Prostate gland (tissue), 2 donors: Measurements from ENCODE around the gene TMC3. TPM values are rescaled to one million over a fixed set of nuclear protein-coding genes. Genes with fewer than 3 reads are reported as not detected.
"Not testable (repeated sequence)": the region's sequence is repeated elsewhere in the genome, so short reads cannot be mapped to it uniquely, and the experiment has no call there.

Source experiments
- DNase-seq: peaks from one replicate; pipeline ENCODE4 v3.0.0-alpha.2; 2019; ENCODE audit warnings: low spot score
- H3K27ac ChIP-seq, 2 donors: fragments of 200-600 bp; sonication (generic); 2 replicates each; pipeline ENCODE4 v1.5.1; 2017 to 2019
- H3K27me3 ChIP-seq: fragments of 200-600 bp; sonication (generic); replicated peaks from 2 replicates; pipeline ENCODE4 v1.5.1; 2019; ENCODE audit not compliant: insufficient read depth
- H3K36me3 ChIP-seq, 2 donors: fragments of 200-600 bp; sonication (generic); 1 replicate in 1 of 2; 2 replicates in 1 of 2; pipeline versions ENCODE4 v1.5.1 to v1.8.1; 2017 to 2019
- H3K4me1 ChIP-seq: fragments of 200-600 bp; sonication (generic); replicated peaks from 2 replicates; pipeline ENCODE4 v1.5.1; 2019
- H3K4me3 ChIP-seq, 2 donors: fragments of 200-600 bp; sonication (generic); 2 replicates each; pipeline ENCODE4 v1.5.1; 2017 to 2019
- H3K9me3 ChIP-seq: fragments of 200-600 bp; sonication (generic); 2 replicates; pipeline ENCODE4 v1.5.1; 2017
- POLR2A ChIP-seq: fragments of 450-650 bp; IDR thresholded peaks from one replicate; pipeline ENCODE4 v1.6.1; 2016; ENCODE audit warnings: antibody characterized with exemption, mild to moderate bottlenecking
- POLR2AphosphoS5 ChIP-seq: sonication (generic); formaldehyde crosslinking; IDR thresholded peaks from one replicate; pipeline ENCODE4 v1.6.1; 2017; ENCODE audit warnings: antibody characterized with exemption
- WGBS: methylation state at CpG from one replicate; pipeline ENCODE4 v1.1.5; 2018; 5-methylcytosine and 5-hydroxymethylcytosine counted together
- intact Hi-C: fragments of 100-400 bp; cut with DNase I; formaldehyde crosslinking; loops from one replicate; pipeline ENCODE4 v1.14.2; 2022
- total RNA-seq, 2 donors: library from RNA; depleted of rRNA; stranded (reverse); fragments of >200 nt; gene quantifications; one replicate each; pipeline ENCODE4 v1.1.0, GENCODE V29; 2016
- TF ChIP-seq, protein P1 (sequence below), 4 experiments: fragments of 200-600 bp in 2 of 4; fragments of 450-650 bp in 2 of 4; sonication (generic) in 2 of 4; IDR thresholded peaks; 1 replicate in 3 of 4; 2 replicates in 1 of 4; pipeline ENCODE4 v1.5.1; 2016 to 2019; ENCODE audit warnings: antibody characterized with exemption in 4 of 4, mild to moderate bottlenecking in 2 of 4, moderate library complexity in 2 of 4

TMC3 gene
- total RNA-seq, 2 donors from 2014 or later: 0.14 to 0.23 TPM

DNA sequence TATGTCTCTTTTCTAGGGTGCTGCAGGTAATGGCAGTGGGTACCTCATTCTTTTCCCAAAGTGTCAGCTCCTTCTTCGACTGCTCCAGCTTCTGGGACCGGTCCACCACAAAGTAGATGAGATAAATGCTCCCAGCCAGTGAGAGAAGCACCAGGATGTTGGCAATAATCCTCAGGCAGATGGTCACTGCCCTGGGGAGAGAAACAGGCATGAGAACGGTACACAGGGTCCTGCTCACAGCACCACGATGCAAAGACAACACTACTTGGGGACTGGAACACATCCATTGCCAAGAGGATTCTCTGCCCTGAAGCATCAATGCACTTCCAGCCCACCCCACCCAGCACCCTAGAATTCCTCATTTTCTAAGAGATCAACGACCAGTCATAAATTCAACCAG is 22.4 kb downstream of the TMC3 start:
- WGBS: 67% methylated on average over 5 of the region's 5 CpGs
- DNase-seq: no peak
- H3K4me3 ChIP-seq: no peak overlapping the region

GRCh38 chr15:81349271-81349670 is 24.7 kb downstream of the TMC3 start:
- Histone ChIP-seq H3K4me3 (no peak overlapping the region), H3K27ac (no peak overlapping the region), H3K4me1 (no peaks in the 10 kb centered on the region), H3K9me3 (no peaks in the 10 kb centered on the region), H3K27me3 (no peaks in the 10 kb centered on the region), H3K36me3 (no peaks in the 10 kb centered on the region)
- DNase-seq: no peak
- TF ChIP-seq POLR2AphosphoS5: no peak
- TF ChIP-seq, protein P1, sequence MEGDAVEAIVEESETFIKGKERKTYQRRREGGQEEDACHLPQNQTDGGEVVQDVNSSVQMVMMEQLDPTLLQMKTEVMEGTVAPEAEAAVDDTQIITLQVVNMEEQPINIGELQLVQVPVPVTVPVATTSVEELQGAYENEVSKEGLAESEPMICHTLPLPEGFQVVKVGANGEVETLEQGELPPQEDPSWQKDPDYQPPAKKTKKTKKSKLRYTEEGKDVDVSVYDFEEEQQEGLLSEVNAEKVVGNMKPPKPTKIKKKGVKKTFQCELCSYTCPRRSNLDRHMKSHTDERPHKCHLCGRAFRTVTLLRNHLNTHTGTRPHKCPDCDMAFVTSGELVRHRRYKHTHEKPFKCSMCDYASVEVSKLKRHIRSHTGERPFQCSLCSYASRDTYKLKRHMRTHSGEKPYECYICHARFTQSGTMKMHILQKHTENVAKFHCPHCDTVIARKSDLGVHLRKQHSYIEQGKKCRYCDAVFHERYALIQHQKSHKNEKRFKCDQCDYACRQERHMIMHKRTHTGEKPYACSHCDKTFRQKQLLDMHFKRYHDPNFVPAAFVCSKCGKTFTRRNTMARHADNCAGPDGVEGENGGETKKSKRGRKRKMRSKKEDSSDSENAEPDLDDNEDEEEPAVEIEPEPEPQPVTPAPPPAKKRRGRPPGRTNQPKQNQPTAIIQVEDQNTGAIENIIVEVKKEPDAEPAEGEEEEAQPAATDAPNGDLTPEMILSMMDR (IDR thresholded peaks at IDR 0.05): no peak
- TF ChIP-seq POLR2A: no peak
- intact Hi-C loops: no loop called here
- WGBS: 98% methylated on average over 3 of the region's 3 CpGs

More for the DNA sequence above, 22.4 kb downstream of the TMC3 start:
- Histone ChIP-seq H3K27me3 (no peaks in the 10 kb centered on the region), H3K4me1 (no peaks in the 10 kb centered on the region), H3K9me3 (no peaks in the 10 kb centered on the region), H3K27ac (no peak overlapping the region), H3K36me3 (no peaks in the 10 kb centered on the region)
- TF ChIP-seq POLR2AphosphoS5 (no peak), POLR2A (no peak)
- TF ChIP-seq, protein P1 (IDR thresholded peaks at IDR 0.05): no peak
- intact Hi-C loops: no loop called here

- H3K9me3 ChIP-seq, H3K27ac ChIP-seq, H3K36me3 ChIP-seq, H3K4me1 ChIP-seq, intact Hi-C loops, H3K4me3 ChIP-seq, DNase-seq, H3K27me3 ChIP-seq: not testable (repeated sequence)
- WGBS: 92% methylated on average over 11 of the region's 11 CpGs
Measured at GRCh38 chr15:81348691-81349090, 25.3 kb downstream of the TMC3 start.

- H3K9me3 ChIP-seq: no peaks in the 10 kb centered on the region
- TF ChIP-seq POLR2A: no peak
- TF ChIP-seq, protein P1 (IDR thresholded peaks at IDR 0.05): no peak
- TF ChIP-seq POLR2AphosphoS5: no peak
- intact Hi-C loops: no loop called here
- DNase-seq: no peak
- 87% methylated on average over 4 of the region's 4 CpGs for WGBS
- no peaks in the 10 kb centered on the region for H3K36me3 ChIP-seq
- no peaks in the 10 kb centered on the region for H3K27me3 ChIP-seq
- no peak overlapping the region for H3K27ac ChIP-seq
- no peak overlapping the region for H3K4me3 ChIP-seq
- no peaks in the 10 kb centered on the region for H3K4me1 ChIP-seq
Measured at GRCh38 chr15:81347910-81348309, 26.1 kb downstream of the TMC3 start.

- no peaks in the 10 kb centered on the region for H3K4me1 ChIP-seq
- no peaks in the 10 kb centered on the region for H3K9me3 ChIP-seq
- DNase-seq: no peak
- no peak overlapping the region for H3K4me3 ChIP-seq
- no peaks in the 10 kb centered on the region for H3K27me3 ChIP-seq
- no peak for TF ChIP-seq POLR2AphosphoS5
- TF ChIP-seq, protein P1 (IDR thresholded peaks at IDR 0.05): no peak
- intact Hi-C loops: no loop called here
- 71% methylated on average over 2 of the region's 2 CpGs for WGBS
- no peak overlapping the region for H3K27ac ChIP-seq
- H3K36me3 ChIP-seq: no peaks in the 10 kb centered on the region
Measured at GRCh38 chr15:81346611-81347010, 27.4 kb downstream of the TMC3 start.
